Mesenchymal stem cell (in vitro differentiated cells and primary cell): ENCODE data around the gene CTBP2.

Experiments
- DNase-seq: peaks from one replicate; pipeline ENCODE4 v3.0.0-alpha.2; 2013
- H2AFZ ChIP-seq: one replicate; pipeline ENCODE4 v1.6.1; 2013; ENCODE audit warnings: low read depth, mild to moderate bottlenecking, control low read depth, inconsistent platforms, low read length, moderate library complexity
- H2AK5ac ChIP-seq: 2 replicates; pipeline ENCODE4 v1.6.1; 2013; ENCODE audit warnings: low read length, moderate library complexity, mild to moderate bottlenecking, inconsistent platforms; ENCODE audit not compliant: severe bottlenecking
- H2BK120ac ChIP-seq: one replicate; pipeline ENCODE4 v1.6.1; 2013; ENCODE audit warnings: low read depth, mild to moderate bottlenecking, inconsistent platforms, low read length, moderate library complexity
- H2BK12ac ChIP-seq, 2 experiments: one replicate each; pipeline ENCODE4 v1.6.1; 2013; ENCODE audit warnings: inconsistent platforms in 2 of 2, low read length in 2 of 2, mild to moderate bottlenecking in 2 of 2, moderate library complexity in 2 of 2, control low read depth in 1 of 2
- H2BK15ac ChIP-seq: one replicate; pipeline ENCODE4 v1.6.1; 2013; ENCODE audit warnings: mild to moderate bottlenecking, low read depth, inconsistent platforms; ENCODE audit not compliant: poor library complexity, severe bottlenecking
- H2BK5ac ChIP-seq: 2 replicates; pipeline ENCODE4 v1.6.1; 2013; ENCODE audit warnings: low read depth, mild to moderate bottlenecking, low read length, control low read depth, inconsistent platforms; ENCODE audit not compliant: poor library complexity, severe bottlenecking
- H3K14ac ChIP-seq, 2 experiments: one replicate each; pipeline ENCODE4 v1.6.1; 2013; ENCODE audit warnings: inconsistent platforms in 2 of 2, low read length in 2 of 2, control low read depth in 1 of 2, mild to moderate bottlenecking in 1 of 2, moderate library complexity in 1 of 2
- H3K18ac ChIP-seq, 2 experiments: one replicate each; pipeline ENCODE4 v1.6.1; 2013; ENCODE audit warnings: inconsistent platforms in 2 of 2, low read length in 2 of 2, control low read depth in 1 of 2, low read depth in 1 of 2, mild to moderate bottlenecking in 1 of 2
- H3K23ac ChIP-seq, 2 experiments: one replicate each; pipeline ENCODE4 v1.6.1; 2013; ENCODE audit warnings: inconsistent platforms in 2 of 2, low read length in 2 of 2, mild to moderate bottlenecking in 2 of 2, moderate library complexity in 2 of 2, control low read depth in 1 of 2
- H3K27ac ChIP-seq: 2 replicates; pipeline ENCODE4 v1.5.1; 2013; ENCODE audit warnings: mild to moderate bottlenecking, moderate library complexity, low read length, control low read depth, inconsistent platforms; ENCODE audit not compliant: poor library complexity, severe bottlenecking
- H3K27me3 ChIP-seq, 2 experiments: 2 replicates each; pipeline versions ENCODE4 v1.6.1 to v1.7.0; 2013; ENCODE audit warnings: low read length in 2 of 2, mild to moderate bottlenecking in 2 of 2, moderate library complexity in 2 of 2, control low read depth in 1 of 2, inconsistent platforms in 1 of 2; ENCODE audit not compliant: control insufficient read depth in 1 of 2, insufficient read depth in 1 of 2
- H3K36me3 ChIP-seq, 2 experiments: 2 replicates each; pipeline versions ENCODE4 v1.6.1 to v1.7.0; 2013; ENCODE audit warnings: low read length in 2 of 2, control low read depth in 1 of 2, inconsistent platforms in 1 of 2, low read depth in 1 of 2, mild to moderate bottlenecking in 1 of 2; ENCODE audit not compliant: insufficient read depth in 2 of 2, control insufficient read depth in 1 of 2
- H3K4ac ChIP-seq, 2 experiments: one replicate each; pipeline ENCODE4 v1.6.1; 2013; ENCODE audit warnings: inconsistent platforms in 2 of 2, low read length in 2 of 2, mild to moderate bottlenecking in 2 of 2, moderate library complexity in 2 of 2, control low read depth in 1 of 2, low read depth in 1 of 2
- H3K4me1 ChIP-seq: 2 replicates; pipeline ENCODE4 v1.6.1; 2013; ENCODE audit warnings: low read depth, low read length, control low read depth; ENCODE audit not compliant: control insufficient read depth, insufficient read depth
- H3K4me2 ChIP-seq: 2 replicates; pipeline ENCODE4 v1.6.1; 2013; ENCODE audit warnings: low read length, mild to moderate bottlenecking, inconsistent platforms; ENCODE audit not compliant: poor library complexity, severe bottlenecking
- H3K4me3 ChIP-seq, 2 experiments: 2 replicates each; pipeline versions ENCODE4 v1.5.1 to v1.7.0; 2013; ENCODE audit warnings: low read length in 2 of 2, mild to moderate bottlenecking in 2 of 2, control low read depth in 1 of 2, low read depth in 1 of 2; ENCODE audit not compliant: insufficient read depth in 1 of 2
- H3K79me1 ChIP-seq: replicated peaks from 2 replicates; pipeline ENCODE4 v1.6.1; 2013; ENCODE audit warnings: mild to moderate bottlenecking, control low read depth, low read length, inconsistent platforms; ENCODE audit not compliant: poor library complexity, severe bottlenecking
- H3K9ac ChIP-seq: 2 replicates; pipeline ENCODE4 v1.7.0; 2013; ENCODE audit warnings: mild to moderate bottlenecking, low read length, moderate library complexity
- H3K9me3 ChIP-seq: 2 replicates; pipeline ENCODE4 v1.7.0; 2013; ENCODE audit warnings: mild to moderate bottlenecking, low read length; ENCODE audit not compliant: control insufficient read depth
- H4K8ac ChIP-seq: one replicate; pipeline ENCODE4 v1.6.1; 2013; ENCODE audit warnings: inconsistent platforms, mild to moderate bottlenecking, low read length, moderate library complexity
- H4K91ac ChIP-seq: one replicate; pipeline ENCODE4 v1.6.1; 2013; ENCODE audit warnings: mild to moderate bottlenecking, low read length, inconsistent platforms
- WGBS: methylation state at CpG from one replicate; pipeline ENCODE4 v1.1.7; 2013; ENCODE audit warnings: mixed read lengths; 5-methylcytosine and 5-hydroxymethylcytosine counted together

CTBP2 gene

DNA sequence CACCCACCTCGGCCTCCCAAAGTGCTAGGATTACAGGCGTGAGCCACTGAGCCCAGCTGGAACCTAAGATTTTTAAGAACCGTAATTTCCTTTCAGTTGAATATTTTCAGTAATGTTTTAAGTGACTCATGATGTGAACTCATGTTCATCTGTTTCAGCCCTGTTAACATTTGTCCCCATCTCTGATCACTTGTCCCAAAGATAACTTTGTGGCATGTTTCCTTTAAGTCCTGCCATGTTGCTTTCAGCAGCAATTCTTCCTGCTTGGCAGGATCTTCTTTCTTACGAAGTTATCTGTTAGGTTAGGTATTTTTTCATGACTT is 199.2 kb downstream of the CTBP2 start:
- Histone ChIP-seq H3K4me3 (no peak overlapping the region), H2AFZ (no peak overlapping the region), H3K79me1 (peaks cover 7% of the 10 kb centered on the region), H3K9ac (no peak overlapping the region), H3K9me3 (no peaks in the 10 kb centered on the region), H4K8ac (no peak overlapping the region), H3K18ac (no peak overlapping the region), H3K4me2 (no peak overlapping the region), H3K14ac (no peak overlapping the region), H2BK5ac (no peak overlapping the region), H3K4ac (no peak overlapping the region), H3K27me3 (no peaks in the 10 kb centered on the region), H4K91ac (no peak overlapping the region), H2BK15ac (no peak overlapping the region), H3K4me1 (peaks cover 2% of the 10 kb centered on the region), H3K27ac (no peak overlapping the region), H2AK5ac (no peak overlapping the region), H3K23ac (no peak overlapping the region), H2BK12ac (no peak overlapping the region), H3K36me3 (peaks cover 0 to 8% of the 10 kb centered on the region in 2 experiments), H2BK120ac (no peak overlapping the region)
- DNase-seq, result no peak
- 93% methylated on average over 2 of the region's 4 CpGs for WGBS

DNA sequence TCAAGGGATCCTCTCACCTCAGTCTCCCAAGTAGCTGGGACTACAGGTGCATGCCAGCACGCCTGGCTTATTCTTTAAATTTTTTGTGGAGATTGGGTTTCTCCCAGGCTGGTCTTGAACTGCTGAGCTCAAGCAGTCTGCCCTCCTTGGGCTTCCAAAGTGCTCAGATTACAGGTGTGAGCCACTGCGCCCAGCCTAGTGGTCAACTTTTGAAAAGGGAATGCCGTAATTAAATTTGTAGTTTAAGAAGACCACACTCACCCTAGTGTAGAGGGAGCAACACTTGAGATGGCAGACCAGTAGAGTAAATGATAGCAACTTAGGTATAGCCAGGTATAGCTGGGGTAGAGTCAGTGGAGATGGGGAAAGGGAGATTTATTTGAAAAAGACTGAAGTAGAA is 200.8 kb downstream of the CTBP2 start:
- Histone ChIP-seq H3K4me3 (no peak overlapping the region), H3K18ac (no peak overlapping the region), H3K27me3 (no peaks in the 10 kb centered on the region), H2AK5ac (no peak overlapping the region), H3K23ac (no peak overlapping the region), H4K91ac (no peak overlapping the region), H3K36me3 (peaks cover 0 to 7% of the 10 kb centered on the region in 2 experiments), H3K27ac (no peak overlapping the region), H3K9ac (no peak overlapping the region), H2BK120ac (no peak overlapping the region), H3K4me1 (peaks cover 2% of the 10 kb centered on the region), H2AFZ (no peak overlapping the region), H3K9me3 (no peaks in the 10 kb centered on the region), H2BK15ac (no peak overlapping the region), H3K14ac (no peak overlapping the region), H2BK12ac (no peak overlapping the region), H3K79me1 (peaks cover 7% of the 10 kb centered on the region), H2BK5ac (no peak overlapping the region), H4K8ac (no peak overlapping the region), H3K4me2 (no peak overlapping the region), H3K4ac (no peak overlapping the region)
- WGBS, result 100% methylated on average over 3 of the region's 3 CpGs
- no peak for DNase-seq

DNA sequence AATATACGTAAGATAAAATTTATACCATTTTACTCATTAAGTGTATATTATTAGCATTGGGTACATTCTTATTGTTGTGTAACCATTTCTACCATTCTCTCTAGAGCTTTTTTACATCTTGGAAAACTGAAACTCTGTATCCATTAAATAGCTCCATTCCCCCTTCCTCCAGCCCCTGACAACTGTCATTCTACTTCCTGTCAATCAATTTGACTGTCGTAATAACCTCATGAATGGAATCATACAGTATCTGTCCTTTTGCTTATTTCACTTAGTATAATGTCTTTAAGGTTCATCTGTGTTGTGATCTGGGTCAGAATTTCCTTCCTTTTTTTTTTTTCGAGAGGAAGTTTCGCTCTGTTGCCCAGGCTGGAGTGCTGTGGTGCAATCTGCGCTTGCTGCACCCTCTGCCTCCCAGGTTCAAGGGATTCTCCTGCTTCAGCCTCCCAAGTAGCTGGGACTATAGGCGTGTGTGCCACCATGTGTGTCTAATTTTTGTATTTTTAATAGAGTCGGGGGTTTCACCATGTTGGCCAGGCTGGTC is 202.9 kb downstream of the CTBP2 start:
- Histone ChIP-seq H3K9me3 (no peaks in the 10 kb centered on the region), H3K4me1 (peaks cover 4% of the 10 kb centered on the region), H3K14ac (no peak overlapping the region), H3K27me3 (no peaks in the 10 kb centered on the region), H3K36me3 (peaks cover 0 to under 1% of the 10 kb centered on the region in 2 experiments), H3K27ac (no peak overlapping the region), H3K23ac (no peak overlapping the region), H4K8ac (no peak overlapping the region), H2BK15ac (no peak overlapping the region), H3K4me3 (no peak overlapping the region), H2BK12ac (no peak overlapping the region), H4K91ac (no peak overlapping the region), H3K18ac (no peak overlapping the region), H3K4ac (no peak overlapping the region), H2BK120ac (no peak overlapping the region), H3K9ac (no peak overlapping the region), H2BK5ac (no peak overlapping the region), H2AK5ac (no peak overlapping the region), H3K79me1 (peaks cover 7% of the 10 kb centered on the region), H2AFZ (no peak overlapping the region), H3K4me2 (no peak overlapping the region)
- WGBS, result 96% methylated on average over 5 of the region's 7 CpGs
- no peak for DNase-seq

DNA sequence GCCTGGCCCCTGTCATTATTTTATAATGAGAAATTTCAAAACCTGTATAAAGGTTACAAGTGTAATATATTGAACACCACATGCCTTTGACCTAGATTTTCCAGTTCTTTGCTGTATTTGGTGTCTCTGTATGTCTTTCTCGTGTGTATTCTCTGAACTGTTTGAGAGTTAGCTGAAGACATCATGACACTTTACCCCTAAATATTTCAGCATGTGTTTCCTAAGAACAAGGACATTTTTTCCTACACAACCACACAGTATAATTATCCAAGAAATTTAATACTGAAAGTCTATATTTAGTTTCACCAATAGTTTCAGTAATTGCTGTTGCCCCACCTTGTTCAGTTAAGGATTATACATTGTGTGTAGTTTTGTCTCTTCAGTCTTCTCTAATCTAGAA is 203.6 kb downstream of the CTBP2 start:
- H3K79me1 ChIP-seq, result peaks cover 12% of the 10 kb centered on the region
- H2BK5ac ChIP-seq, result no peak overlapping the region
- H3K36me3 ChIP-seq, result no peaks in the 10 kb centered on the region
- no peak overlapping the region for H2BK12ac ChIP-seq
- no peak overlapping the region for H3K18ac ChIP-seq
- no peak overlapping the region for H3K27ac ChIP-seq
- WGBS, result no CpG with 5 or more reads among the region's 1 CpG
- no peak overlapping the region for H2BK15ac ChIP-seq
- no peak overlapping the region for H3K4me2 ChIP-seq
- no peak overlapping the region for H4K8ac ChIP-seq
- H4K91ac ChIP-seq, result no peak overlapping the region
- H3K4me1 ChIP-seq, result peaks cover 3% of the 10 kb centered on the region
- no peak overlapping the region for H3K4ac ChIP-seq
- no peak overlapping the region for H2BK120ac ChIP-seq
- H3K4me3 ChIP-seq, result no peak overlapping the region
- no peak overlapping the region for H2AK5ac ChIP-seq
- no peaks in the 10 kb centered on the region for H3K27me3 ChIP-seq
- H3K14ac ChIP-seq, result no peak overlapping the region
- H2AFZ ChIP-seq, result no peak overlapping the region
- no peak overlapping the region for H3K23ac ChIP-seq
- H3K9me3 ChIP-seq, result no peaks in the 10 kb centered on the region
- H3K9ac ChIP-seq, result no peak overlapping the region
- DNase-seq, result no peak
